Left hindlimb (tissue), 1 donor: ENCODE data around the gene HS3ST3B1.

ENCODE experiments used
- DNase-seq: peaks from one replicate; pipeline ENCODE4 v3.0.0-alpha.2; 2018

Gene HS3ST3B1

DNA sequence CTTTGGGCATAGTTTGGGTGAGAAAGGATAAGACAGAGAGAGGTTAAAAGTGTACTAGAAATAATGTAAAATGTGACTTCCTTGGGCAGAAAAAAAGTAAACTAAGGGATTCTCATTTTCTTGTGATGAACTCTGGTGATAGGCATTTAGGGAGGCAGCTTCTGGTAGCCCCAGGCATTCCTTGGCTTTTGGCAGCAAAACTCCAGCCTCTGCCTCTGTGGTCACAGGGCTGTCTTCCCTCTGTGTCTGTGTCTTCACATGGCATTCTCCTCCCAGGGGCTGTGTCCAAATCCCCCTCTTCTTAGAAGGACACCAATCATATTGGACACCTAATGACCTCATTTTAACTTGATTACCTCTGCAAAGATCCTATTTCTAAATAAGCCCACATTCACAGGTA, 54.7 kb downstream of the HS3ST3B1 start:
- no peak for DNase-seq

DNA sequence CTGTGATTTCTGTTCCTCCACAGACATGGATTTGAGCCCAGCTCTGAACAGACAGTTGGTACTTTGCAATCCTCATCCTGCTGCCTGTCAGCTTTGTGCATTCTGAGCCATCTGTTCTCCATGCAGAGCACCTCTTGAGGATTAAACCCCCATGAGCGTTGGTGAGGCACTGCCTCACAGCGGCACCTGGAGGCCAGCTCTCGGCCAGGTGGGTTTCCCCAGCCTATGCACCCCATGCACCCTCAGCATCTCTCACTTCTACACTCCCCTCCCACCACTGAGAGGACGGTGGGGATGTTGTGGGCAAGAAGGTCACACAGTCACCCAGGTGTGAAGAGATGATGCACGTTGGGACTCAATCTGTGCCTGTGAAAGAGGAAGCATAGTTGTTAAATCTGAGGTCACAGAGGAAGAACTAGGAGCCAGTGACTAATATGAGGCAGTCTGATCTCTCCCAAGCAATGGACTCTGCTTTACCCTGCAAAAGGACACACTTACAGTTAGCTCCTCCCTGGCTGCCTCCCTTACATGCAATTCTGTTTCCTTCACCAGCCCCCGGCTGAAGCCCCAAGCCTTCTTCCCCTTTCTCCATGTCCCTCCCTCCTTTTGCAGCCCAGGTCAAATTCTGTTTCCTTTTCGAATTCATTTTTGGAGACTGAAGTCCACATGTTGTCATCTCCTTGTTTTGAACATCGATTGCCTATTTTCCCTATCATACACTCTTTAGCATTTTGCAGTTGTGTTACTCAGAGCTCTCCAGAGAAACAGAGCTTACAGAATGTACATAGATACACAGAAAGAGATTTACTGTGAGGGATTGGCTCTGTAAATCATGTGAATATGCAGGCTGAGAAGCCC, 58.5 kb downstream of the HS3ST3B1 start:
- DNase-seq: no peak

DNA sequence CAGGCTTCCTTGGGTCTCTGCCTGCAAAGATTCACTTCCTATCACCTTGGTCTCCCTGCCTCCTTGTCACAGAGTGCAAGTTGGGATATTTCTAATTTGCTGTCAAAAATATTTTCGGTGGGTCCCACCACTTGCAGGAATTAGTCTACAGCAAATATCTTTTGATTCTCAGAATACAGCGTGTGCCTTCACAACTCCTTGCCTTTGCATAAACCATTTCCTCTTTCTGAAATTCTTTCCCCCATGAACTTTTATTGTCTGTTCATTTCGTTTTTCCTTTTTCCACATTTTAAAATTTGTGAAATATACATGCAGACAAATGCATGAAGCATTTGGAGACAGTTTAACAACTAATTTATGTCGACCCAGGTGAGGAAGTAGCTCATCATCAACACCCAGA, 60.0 kb downstream of the HS3ST3B1 start:
- no peak for DNase-seq

DNA sequence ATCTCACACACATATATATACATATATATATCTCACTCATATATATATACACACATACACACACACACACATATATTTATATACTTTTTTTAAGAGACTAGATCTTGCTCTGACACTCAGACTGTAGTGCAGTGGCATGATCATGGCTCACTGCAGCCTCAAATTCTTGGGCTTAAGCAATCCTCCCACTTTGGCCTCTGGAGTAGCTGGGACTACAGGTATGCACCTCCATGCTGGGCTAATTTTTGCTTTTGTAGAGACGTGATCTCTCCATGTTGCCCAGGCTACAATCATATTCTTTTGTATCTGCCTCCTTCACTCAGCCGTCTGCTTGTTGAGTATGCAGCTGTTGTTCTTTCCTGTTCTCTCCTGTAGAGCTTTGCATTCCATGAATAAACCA, 60.6 kb downstream of the HS3ST3B1 start:
- no peak for DNase-seq

DNA sequence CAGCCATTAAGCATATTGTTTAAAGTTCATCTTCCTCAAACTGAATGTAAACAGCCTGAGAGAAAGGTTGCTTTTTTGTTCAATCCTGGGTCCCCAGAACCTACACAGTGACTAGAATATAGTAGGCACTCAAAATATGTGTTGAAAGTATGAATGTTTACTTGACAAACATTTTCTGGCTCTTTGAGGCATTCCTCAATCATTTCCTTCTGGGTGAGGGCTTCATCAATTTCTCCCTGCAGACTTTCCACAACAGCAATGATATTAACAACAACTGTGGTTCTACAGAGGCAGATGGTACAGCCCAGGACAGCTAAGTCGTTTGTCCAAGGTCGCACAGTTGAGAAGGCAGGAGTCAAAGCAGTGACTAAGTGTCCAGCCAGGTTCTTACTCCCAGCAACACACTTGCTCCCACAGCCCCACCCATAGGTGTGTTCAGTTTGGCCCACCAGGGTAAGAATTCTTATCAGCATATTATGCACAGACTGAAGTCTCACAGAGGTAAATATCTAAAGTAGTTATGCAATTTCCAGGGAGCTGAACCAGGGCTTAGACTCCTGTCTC, 61.1 kb downstream of the HS3ST3B1 start:
- DNase-seq: no peak

DNA sequence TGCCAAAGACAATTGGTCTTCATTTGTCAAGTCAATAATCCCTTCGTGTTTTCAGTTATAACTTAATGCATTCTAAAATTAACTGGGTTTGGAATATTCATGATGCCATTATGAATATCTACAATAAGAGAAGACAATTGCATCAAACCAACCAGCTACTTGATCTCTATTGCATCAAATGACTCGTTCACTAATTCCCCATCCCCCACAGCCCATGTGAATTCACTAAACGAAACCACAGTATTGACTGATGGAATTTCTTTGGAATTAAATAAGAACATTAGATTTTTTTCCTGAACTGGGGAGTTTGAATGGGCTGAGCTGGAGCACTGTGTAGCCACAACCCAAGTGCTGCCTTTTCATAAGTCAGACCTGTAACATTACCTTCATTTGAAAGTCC, 65.3 kb downstream of the HS3ST3B1 start:
- no peak for DNase-seq

DNA sequence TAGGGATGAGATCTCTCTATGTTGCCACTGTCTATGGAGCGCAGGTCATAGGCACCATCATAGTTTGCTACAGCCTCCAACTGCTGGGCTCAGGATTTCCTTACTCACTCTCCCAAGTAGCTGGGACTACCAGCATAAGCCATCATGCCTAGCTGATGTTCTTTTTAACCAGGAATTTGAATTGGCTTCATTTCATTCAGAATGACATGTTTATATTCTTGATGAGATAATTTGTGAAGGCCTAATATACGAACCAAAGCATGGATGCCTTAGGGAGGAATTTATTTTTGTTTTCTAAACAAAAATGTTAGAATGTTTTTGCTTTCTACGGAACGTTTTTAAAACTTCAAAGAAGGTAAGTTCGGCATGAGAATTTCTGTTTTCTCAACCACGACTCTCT, 71.6 kb downstream of the HS3ST3B1 start:
- DNase-seq: no peak

DNA sequence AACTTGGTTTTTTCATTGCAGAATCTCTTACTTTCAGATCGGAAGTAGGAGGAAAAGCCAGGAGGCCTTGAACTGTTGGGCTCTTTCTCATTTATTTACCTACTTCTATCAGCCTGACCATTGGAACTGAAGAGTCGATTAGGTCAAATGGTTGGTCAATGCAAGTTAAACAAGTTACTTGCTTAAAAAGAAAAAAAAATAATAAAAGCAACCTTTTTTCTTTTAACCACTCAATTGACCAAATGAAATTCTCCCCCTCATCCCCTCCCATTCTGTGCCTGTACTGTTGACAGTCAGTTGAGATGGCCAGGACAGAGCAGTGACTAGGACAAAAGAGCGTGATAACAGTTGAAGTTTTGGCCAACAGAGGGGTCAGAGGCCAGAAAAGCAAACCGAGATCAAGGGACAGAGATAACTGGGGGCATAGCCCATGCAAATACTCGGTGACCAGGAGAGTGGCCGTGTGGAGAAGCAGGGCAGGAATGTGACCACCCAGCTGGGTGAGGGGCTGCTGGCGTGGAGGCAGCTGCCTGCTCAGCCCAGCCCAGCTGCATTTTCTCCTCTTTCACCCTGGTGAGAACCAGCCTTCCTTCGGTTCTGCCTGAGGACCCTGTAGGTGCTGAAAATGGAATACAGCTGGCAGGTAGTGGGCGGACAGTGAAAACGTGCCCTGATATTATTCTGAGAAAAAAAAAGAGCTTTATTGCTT, 72.2 kb downstream of the HS3ST3B1 start:
- DNase-seq: no peak

DNA sequence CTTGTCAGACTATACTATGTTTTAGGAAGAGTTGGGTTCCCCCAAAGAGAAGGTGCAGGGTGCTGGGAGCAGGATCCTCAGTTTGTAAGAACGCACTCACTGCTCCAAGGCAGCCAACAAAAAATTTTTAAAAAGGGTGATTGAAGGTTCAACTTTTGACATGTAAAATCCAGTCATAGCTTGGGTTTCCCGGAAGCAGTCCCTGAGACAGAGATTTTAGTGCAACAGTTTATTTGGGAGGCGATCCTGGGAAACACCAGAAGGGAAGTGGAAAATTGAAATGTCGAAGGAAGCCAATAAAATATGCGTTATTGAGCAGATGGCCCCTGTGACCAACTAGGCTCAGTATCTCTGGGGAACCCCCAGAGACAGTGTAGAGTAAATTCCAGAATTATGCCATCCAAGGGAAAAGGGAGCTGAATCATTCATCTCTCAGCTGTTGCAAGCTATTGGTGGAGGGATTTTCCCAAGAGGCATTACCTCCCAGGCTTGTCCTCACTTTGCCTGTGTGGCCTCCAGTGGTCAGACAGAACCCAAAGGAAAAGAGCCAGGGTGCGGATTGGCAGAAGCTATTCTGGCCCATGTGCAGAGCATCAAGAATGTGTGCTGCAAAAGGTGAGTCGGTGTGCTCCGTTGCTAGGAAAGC, 72.9 kb downstream of the HS3ST3B1 start:
- DNase-seq: no peak

DNA sequence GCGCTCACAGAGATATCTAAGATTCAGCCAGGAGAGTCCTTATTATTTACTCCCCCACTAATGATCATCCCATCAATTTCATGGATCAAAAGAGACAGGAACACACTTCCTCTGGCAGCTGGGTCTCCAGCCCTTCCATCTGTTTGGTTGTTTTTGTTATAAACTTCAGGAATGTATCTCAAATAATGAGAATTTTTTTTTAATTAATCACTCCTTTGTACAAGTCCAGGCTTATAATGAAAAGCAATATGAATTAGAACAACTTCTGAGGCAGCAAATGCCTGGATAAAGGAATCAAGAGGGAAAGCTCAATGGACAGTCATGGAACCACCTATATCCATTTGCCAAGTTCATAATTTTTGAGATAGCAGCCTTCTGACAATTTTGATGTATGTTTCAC, 73.4 kb downstream of the HS3ST3B1 start:
- DNase-seq: no peak

DNA sequence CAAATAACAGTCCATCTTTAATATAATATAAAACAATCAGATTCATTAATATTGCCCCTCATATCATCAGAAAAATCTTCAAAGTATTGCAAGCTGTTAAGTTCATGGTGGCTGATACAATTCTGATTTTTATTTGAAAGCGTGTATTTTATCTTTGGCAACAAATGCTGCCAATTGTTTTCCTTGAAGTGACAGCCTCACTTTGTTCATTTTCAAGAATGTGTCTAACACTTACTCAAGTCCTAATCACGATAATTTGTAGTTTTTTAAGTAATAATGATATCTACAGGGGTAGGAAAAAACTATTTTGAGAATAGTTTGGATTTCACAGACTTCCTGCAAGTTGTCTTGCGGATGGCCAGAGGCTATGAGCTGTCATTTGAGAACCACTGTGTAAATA, 75.8 kb downstream of the HS3ST3B1 start:
- DNase-seq: no peak

DNA sequence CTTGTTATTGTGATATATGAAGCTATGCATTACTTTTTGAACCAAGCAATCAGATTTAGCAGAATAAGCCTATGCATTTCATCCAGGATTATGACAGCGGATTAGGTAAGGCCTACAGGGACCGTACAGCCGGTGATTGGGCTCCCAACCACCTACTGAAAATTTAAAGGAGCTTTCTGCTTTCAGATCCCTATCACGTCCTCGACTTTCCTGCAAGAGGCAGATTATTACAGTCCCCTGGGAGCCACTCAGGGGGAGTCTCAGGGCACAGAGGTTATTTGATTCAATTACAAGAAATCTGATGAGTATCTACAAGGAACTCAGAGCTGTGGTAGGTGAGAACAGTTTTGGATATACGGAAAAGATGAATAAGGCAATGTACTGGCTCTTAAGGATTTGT, 80.7 kb downstream of the HS3ST3B1 start:
- DNase-seq: no peak

DNA sequence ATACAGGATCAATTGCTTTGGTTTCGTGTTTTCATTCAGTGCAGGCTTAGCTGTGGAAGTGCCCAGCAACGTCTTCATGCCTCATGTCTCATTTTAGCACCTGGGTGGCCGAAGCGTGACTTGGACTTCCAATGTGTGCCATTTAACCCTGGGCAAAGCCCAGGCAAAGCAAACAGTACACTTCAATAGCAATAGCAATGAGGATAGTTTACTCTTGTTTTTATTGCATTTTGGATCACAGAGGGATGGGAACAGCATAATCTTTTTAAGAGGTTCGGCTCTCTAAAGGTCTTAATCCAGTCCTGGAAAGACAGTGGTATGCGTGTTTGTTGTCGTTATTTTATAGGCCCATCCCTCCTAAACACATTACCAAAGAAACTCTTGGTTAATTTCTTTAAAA, 86.2 kb downstream of the HS3ST3B1 start:
- DNase-seq: no peak

DNA sequence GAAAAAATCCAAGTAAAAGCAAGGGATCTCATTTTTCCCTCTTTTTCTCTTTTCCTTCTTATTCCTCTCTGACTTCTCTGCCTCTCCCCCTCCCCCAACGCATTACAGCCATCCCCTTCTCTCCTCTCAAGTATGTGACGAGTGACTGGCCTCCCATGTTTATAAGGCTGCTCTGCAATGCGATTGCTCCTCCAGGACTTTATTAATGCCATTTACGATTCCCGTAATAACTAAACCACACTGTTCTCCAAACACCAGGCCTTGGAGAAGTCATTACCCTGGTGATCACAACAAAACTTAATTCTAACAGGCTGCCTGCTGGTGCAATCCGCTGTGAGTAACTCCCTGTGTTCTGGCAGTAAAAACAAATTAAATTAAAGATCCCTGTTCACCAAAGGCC, 88.8 kb downstream of the HS3ST3B1 start:
- no peak for DNase-seq

DNA sequence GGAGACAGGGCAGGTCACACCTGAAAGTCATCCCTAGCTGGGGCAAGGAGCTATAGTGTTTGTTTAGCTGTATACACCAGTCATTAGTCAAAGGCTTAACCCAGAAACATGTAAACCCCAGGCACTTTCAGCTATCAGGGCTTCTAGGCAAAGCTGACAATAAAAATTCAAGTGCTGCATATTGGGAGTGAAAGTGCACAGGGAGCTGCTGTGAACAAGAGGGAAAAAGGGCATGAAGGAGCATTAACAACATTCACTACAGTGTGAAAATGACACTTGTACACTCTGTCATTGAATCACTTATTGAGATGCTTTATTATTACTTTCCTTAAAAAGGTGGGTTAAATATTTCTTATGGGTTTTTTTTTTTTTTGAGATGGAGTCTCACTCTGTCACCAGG, 92.8 kb downstream of the HS3ST3B1 start:
- no peak for DNase-seq

DNA sequence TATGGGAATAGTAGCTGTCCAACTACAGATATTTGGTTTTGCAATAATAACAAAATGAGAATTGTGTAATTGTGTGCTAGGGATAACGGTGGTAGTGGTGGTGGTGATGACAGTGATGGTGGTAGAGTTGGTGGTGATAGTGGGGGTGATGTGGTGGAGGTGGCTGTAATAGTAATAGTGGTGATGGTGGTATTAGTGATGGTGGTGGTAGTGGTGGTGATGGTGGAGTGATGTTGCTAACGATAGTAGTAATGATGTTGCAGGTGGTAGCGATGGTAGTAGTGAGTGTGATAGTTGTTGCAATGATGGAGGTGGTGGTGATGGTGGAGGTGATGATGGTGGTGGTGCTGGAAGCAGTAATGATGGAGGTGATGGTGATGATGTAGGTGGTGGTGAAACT, 94.4 kb downstream of the HS3ST3B1 start:
- no peak for DNase-seq

DNA sequence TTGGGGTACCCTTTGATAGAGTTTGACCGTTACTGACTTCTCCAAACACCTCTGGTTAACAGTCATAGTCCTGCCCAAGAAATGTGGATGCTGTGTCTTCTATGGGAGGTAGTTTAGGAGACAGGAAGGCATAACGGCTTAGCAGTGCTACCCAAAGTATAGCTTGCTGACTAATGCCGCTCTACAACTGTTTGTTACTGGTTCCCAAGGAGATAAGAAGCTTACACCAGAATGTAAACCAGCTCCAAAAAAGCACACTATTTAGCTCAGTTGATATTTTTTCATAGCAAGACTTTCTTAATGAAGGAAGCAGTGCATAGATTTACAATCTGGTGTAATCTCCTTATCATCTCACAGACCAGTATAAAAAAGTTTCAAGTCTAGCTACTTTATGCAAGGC, 95.7 kb downstream of the HS3ST3B1 start:
- DNase-seq: no peak

DNA sequence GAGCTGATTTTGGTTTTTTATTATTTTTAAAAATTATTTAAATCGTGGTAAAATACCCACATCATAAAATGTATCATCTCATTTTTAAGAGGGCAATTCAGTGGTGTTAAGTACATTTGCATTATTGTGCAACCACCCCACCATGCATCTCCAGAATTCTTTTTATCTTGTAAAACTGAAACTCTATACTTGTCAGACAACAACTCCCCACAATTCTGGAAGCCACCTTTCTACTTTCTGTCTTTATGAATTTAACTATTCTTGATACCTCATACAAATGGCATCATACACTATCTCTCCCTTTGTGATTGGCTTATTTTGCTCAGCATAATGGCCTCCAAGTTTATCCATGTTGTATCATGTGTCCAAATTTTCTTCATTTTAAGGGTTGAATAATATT, 97.9 kb downstream of the HS3ST3B1 start:
- DNase-seq: no peak
